ENCODE measurements around the gene ATG16L2. TPM values are rescaled to one million over a fixed set of nuclear protein-coding genes. Genes with fewer than 3 reads are reported as not detected.
A peak's percentile ranks its signal among the peaks of the same experiment; 100 is the strongest.

The ATG16L2 gene
- total and polyA plus RNA-seq, 7 donors: 4.6 to 47.7 (median 17.5) TPM

DNA sequence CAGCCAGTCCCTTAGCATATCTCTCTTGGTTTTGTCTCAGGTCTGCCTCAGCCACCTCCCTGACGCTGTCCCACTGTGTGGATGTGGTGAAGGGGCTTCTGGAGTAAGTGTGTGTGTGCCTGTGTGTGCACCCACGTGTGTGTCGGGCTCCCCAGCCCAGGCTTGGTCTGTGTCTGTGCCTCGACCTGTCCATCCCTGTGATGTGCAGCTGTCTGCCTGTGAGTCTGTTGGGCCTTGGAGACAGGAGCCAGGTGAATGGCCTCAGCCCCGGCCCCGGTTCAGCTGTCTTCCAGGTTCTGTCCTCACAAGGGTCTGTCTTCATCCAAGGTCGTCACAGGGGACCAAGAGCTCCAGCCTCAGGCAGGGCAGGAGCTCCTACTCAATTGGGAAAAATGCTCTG, 9.8 kb downstream of the ATG16L2 start:
- Histone ChIP-seq H3K27ac (no peak overlapping the region), H3K27me3 (no peaks in the 10 kb centered on the region), H3K4me3 (no peak overlapping the region), H3K36me3 (peaks cover 0 to 7% (median 0%) of the 10 kb centered on the region in 4 donors), H3K9me3 (no peaks in the 10 kb centered on the region), H3K4me1 (peaks cover 0 to 15% (median 12%) of the 10 kb centered on the region in 4 donors)
- no peak for TF ChIP-seq POLR2AphosphoS5 (IDR thresholded peaks at IDR 0.05)
- TF ChIP-seq EP300 (IDR thresholded peaks at IDR 0.05): no peak
- TF ChIP-seq, protein P1, sequence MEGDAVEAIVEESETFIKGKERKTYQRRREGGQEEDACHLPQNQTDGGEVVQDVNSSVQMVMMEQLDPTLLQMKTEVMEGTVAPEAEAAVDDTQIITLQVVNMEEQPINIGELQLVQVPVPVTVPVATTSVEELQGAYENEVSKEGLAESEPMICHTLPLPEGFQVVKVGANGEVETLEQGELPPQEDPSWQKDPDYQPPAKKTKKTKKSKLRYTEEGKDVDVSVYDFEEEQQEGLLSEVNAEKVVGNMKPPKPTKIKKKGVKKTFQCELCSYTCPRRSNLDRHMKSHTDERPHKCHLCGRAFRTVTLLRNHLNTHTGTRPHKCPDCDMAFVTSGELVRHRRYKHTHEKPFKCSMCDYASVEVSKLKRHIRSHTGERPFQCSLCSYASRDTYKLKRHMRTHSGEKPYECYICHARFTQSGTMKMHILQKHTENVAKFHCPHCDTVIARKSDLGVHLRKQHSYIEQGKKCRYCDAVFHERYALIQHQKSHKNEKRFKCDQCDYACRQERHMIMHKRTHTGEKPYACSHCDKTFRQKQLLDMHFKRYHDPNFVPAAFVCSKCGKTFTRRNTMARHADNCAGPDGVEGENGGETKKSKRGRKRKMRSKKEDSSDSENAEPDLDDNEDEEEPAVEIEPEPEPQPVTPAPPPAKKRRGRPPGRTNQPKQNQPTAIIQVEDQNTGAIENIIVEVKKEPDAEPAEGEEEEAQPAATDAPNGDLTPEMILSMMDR (IDR thresholded peaks at IDR 0.05): no peak
- no peak for TF ChIP-seq POLR2A (IDR thresholded peaks at IDR 0.05)
- DNase-seq: peak; percentile 65
- WGBS, 2 donors: 88 to 89% methylated on average over 7 of the region's 7 CpGs
- intact Hi-C loops (cut with DNase I): loop anchor here (5.0 to 10.0 kb wide), 2 partner anchors 318 to 541 kb away; partner anchors contain the start of gene FCHSD2

DNA sequence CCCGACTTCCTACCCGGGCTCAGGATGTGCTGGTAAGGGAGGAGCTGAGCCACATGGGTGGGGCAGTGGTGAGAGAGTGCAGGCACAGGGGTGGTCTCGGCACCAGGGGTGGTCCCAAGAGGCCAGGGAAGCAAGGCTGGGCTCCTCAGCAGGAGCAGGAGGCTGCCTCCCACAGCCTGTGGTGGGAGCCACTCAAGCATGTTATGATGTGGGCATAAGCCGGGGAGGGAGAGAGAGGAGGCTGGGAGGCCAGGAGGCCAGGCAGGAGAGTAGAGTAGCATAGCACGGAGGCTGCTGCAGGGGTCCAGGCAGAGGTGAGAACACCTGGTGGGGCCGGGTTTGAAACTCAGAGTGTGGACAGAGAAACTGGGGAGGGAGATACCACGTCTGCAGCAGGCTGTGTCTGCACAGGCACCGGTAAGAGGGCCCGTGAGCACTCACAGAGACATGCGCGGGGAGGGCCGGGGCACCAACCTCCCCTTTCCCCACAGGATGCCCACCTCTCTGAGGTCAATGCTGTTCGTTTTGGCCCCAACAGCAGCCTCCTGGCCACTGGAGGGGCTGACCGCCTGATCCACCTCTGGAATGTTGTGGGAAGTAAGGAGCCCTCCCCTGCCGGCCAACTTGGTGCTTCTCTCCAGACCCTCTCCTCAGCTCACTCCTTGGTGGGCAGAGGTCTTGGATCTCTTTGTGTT, 10.7 kb downstream of the ATG16L2 start:
- intact Hi-C loops (cut with DNase I): loop anchor here (5.0 to 10.0 kb wide), 2 partner anchors 317 to 540 kb away; partner anchors contain the start of gene FCHSD2
- 81 to 87% methylated on average over 15 of the region's 15 CpGs for WGBS, 2 donors
- no peaks in the 10 kb centered on the region for H3K9me3 ChIP-seq
- no peak overlapping the region for H3K4me3 ChIP-seq
- no peaks in the 10 kb centered on the region for H3K36me3 ChIP-seq
- TF ChIP-seq EP300 (IDR thresholded peaks at IDR 0.05) (no peak), POLR2AphosphoS5 (IDR thresholded peaks at IDR 0.05) (no peak), POLR2A (IDR thresholded peaks at IDR 0.05) (no peak)
- TF ChIP-seq, protein P1 (IDR thresholded peaks at IDR 0.05): no peak
- DNase-seq: no peak
- peaks cover 0 to 15% (median 12%) of the 10 kb centered on the region in 4 donors for H3K4me1 ChIP-seq
- H3K27me3 ChIP-seq: no peaks in the 10 kb centered on the region
- no peak overlapping the region for H3K27ac ChIP-seq

DNA sequence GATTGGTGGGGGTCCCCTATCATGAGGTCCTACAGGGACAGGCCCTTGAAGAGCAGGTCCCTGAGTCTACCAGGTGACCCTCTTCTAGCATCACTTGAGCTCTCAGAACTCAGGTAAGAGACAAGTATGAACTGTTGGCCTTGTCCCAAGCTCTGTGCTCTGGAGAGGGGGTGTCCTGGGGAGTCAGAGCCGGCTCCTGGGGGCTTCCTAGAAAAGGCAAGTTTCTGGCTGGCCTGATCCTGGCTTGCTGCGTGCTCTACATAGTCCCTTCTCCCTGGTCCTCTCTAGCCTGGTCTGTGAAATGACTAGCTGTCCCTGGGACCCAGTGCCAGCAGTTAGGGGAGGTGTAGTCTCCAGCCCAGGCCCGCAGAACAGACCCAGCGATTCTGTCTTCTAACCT, 11.4 kb downstream of the ATG16L2 start:
- TF ChIP-seq POLR2A (IDR thresholded peaks at IDR 0.05) (no peak), EP300 (IDR thresholded peaks at IDR 0.05) (no peak), POLR2AphosphoS5 (IDR thresholded peaks at IDR 0.05) (no peak)
- TF ChIP-seq, protein P1 (IDR thresholded peaks at IDR 0.05): no peak
- WGBS, 2 donors: 80 to 83% methylated on average over 4 of the region's 4 CpGs
- intact Hi-C loops (cut with DNase I): loop anchor here (10.0 kb wide), 1 partner anchor 539 kb away; no protein-coding TSS in a partner anchor
- H3K9me3 ChIP-seq: no peaks in the 10 kb centered on the region
- H3K27me3 ChIP-seq: no peaks in the 10 kb centered on the region
- H3K27ac ChIP-seq: no peak overlapping the region
- peaks cover 0 to 15% (median 12%) of the 10 kb centered on the region in 4 donors for H3K4me1 ChIP-seq
- peaks cover 0 to 4% (median 0%) of the 10 kb centered on the region in 4 donors for H3K36me3 ChIP-seq
- DNase-seq: peak; percentile 52
- H3K4me3 ChIP-seq: no peak overlapping the region

DNA sequence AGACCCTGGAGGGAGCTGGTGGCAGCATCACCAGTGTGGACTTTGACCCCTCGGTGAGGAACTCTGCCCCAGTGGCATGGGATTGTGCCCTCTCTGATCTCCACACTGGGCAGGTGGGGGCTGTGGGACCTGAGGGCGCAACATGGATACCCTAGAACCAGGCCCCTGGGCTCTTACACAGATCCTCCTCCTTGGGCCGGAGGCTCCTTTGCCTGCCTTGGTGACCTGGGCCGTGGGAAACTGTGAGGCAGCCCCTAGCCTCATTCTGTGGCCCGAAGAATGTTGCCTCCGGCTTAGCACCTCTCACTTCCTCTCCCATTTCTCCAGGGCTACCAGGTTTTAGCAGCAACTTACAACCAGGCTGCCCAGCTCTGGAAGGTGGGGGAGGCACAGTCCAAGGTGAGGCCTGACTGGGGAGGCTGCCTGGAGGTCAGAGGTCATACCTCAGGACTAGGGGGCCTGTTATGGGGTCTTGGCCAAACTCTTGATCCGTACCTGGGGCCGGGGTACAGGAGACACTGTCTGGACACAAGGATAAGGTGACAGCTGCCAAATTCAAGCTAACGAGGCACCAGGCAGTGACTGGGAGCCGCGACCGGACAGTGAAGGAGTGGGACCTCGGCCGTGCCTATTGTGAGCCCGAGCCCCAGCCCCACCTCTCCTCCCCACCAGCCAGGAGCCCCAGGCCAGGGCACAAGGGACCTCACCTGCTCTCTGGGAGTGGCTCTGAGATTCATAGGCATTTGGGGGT, 12.2 kb downstream of the ATG16L2 start:
- H3K27me3 ChIP-seq: no peaks in the 10 kb centered on the region
- no peaks in the 10 kb centered on the region for H3K9me3 ChIP-seq
- H3K27ac ChIP-seq: no peak overlapping the region
- peak; percentile 60 for DNase-seq
- intact Hi-C loops (cut with DNase I): loop anchor here (10.0 kb wide), 1 partner anchor 538 kb away; no protein-coding TSS in a partner anchor
- TF ChIP-seq, protein P1 (IDR thresholded peaks at IDR 0.05): no peak
- TF ChIP-seq POLR2A (IDR thresholded peaks at IDR 0.05) (no peak), POLR2AphosphoS5 (IDR thresholded peaks at IDR 0.05) (no peak), EP300 (IDR thresholded peaks at IDR 0.05) (no peak)
- WGBS, 2 donors: 93% methylated on average over 15 of the region's 15 CpGs
- H3K4me1 ChIP-seq: peaks cover 0 to 13% (median 9%) of the 10 kb centered on the region in 4 donors
- H3K4me3 ChIP-seq: no peak overlapping the region
- peaks cover 0 to 4% (median 0%) of the 10 kb centered on the region in 4 donors for H3K36me3 ChIP-seq
